DOHH2 (cell line): ENCODE data around the gene MLH3.

ENCODE experiments used
- CTCF ChIP-seq: fragments of 200-600 bp; sonication (generic); IDR thresholded peaks from one replicate; pipeline ENCODE4 v1.5.1; 2014; ENCODE audit warnings: antibody characterized with exemption, mild to moderate bottlenecking, low read depth, low read length; ENCODE audit not compliant: poor library complexity, severe bottlenecking
- EZH2phosphoT487 ChIP-seq: fragments of 200-600 bp; sonication (generic); IDR thresholded peaks from 2 replicates; pipeline ENCODE4 v1.6.1; 2017; ENCODE audit warnings: borderline replicate concordance, mild to moderate bottlenecking, antibody characterized with exemption, low read length, moderate library complexity, mixed read lengths

- no peak for TF ChIP-seq CTCF
- TF ChIP-seq EZH2phosphoT487: no peak
Measured at GRCh38 chr14:75048101-75048500, 3.2 kb downstream of the MLH3 start.
